IPS DF 4.7 (cell line): ENCODE data around the gene F5.

Source experiments
- DNase-seq: peaks from one replicate; pipeline ENCODE4 v3.0.0-alpha.2; 2013; ENCODE audit warnings: low spot score; ENCODE audit errors: extremely low read depth

Gene F5

GRCh38 chr1:169588785-169589485, 2.7 kb upstream of the F5 start:
- no peak for DNase-seq

- DNase-seq, result no peak
Measured at GRCh38 chr1:169588112-169588511, 1.8 kb upstream of the F5 start.

GRCh38 chr1:169586067-169586394, 250 bp downstream of the F5 start:
- DNase-seq, result no peak

GRCh38 chr1:169585181-169585580, 1.1 kb downstream of the F5 start:
- no peak for DNase-seq

GRCh38 chr1:169584483-169585144, 1.7 kb downstream of the F5 start:
- DNase-seq, result no peak

GRCh38 chr1:169577981-169578738, 8.1 kb downstream of the F5 start:
- no peak for DNase-seq

GRCh38 chr1:169576935-169577331, 9.3 kb downstream of the F5 start:
- DNase-seq, result no peak

- DNase-seq, result no peak
Measured at GRCh38 chr1:169576241-169576934, 9.9 kb downstream of the F5 start.

GRCh38 chr1:169574336-169574735, 11.9 kb downstream of the F5 start:
- DNase-seq, result no peak

- no peak for DNase-seq
Measured at GRCh38 chr1:169572187-169572586, 14.1 kb downstream of the F5 start.

GRCh38 chr1:169571450-169571849, 14.8 kb downstream of the F5 start:
- DNase-seq, result no peak

- DNase-seq, result no peak
Measured at GRCh38 chr1:169570172-169570574, 16.1 kb downstream of the F5 start.

- no peak for DNase-seq
Measured at GRCh38 chr1:169568497-169568896, 17.8 kb downstream of the F5 start.

GRCh38 chr1:169565335-169566271, 20.7 kb downstream of the F5 start:
- DNase-seq, result no peak

GRCh38 chr1:169563650-169564049, 22.6 kb downstream of the F5 start:
- no peak for DNase-seq

- DNase-seq, result no peak
Measured at GRCh38 chr1:169563019-169563615, 23.2 kb downstream of the F5 start.

GRCh38 chr1:169561692-169562091, 24.6 kb downstream of the F5 start:
- no peak for DNase-seq

GRCh38 chr1:169557131-169557530, 29.1 kb downstream of the F5 start:
- no peak for DNase-seq

GRCh38 chr1:169550294-169550693, 36.0 kb downstream of the F5 start:
- DNase-seq, result peak; percentile 46

GRCh38 chr1:169548282-169548681, 38.0 kb downstream of the F5 start:
- DNase-seq, result no peak
